Activated B cell treated with CpG ODN at 0.5 μM for 24 hours (primary cell): ENCODE data around the gene GUCA2A. TPM values are rescaled to one million over a fixed set of nuclear protein-coding genes. Genes with fewer than 3 reads are reported as not detected.

ENCODE experiments used
- ATAC-seq: fragments of 200-7000 bp; cut with Tn5 transposase; one replicate; pipeline ENCODE4 v1.10.0; 2021; ENCODE audit warnings: low read depth, mild to moderate bottlenecking, moderate library complexity
- CTCF ChIA-PET: fragments of 350-600 bp; sonication (Branson Sonifier 250); formaldehyde crosslinking; loops from one replicate; lab custom pipeline; 2021; ENCODE audit warnings: antibody characterized with exemption; lab: Charles Lee
- POLR2A ChIA-PET: fragments of 350-600 bp; sonication (Branson Sonifier 250); formaldehyde crosslinking; loops from one replicate; lab custom pipeline; 2021; ENCODE audit warnings: antibody characterized with exemption; lab: Charles Lee
- DNase-seq: peaks from one replicate; pipeline ENCODE4 v3.0.0; 2022
- H3K27ac Mint-ChIP-seq: one replicate; pipeline ENCODE4 v1.8.0; 2020; ENCODE audit warnings: mixed read lengths
- H3K27me3 Mint-ChIP-seq: one replicate; pipeline ENCODE4 v1.8.0; 2021; ENCODE audit warnings: mixed read lengths
- H3K36me3 Mint-ChIP-seq: one replicate; pipeline ENCODE4 v1.8.0; 2021; ENCODE audit warnings: low read depth, mixed read lengths
- H3K4me1 Mint-ChIP-seq: one replicate; pipeline ENCODE4 v1.8.0; 2021; ENCODE audit warnings: mixed read lengths
- H3K4me3 Mint-ChIP-seq: one replicate; pipeline ENCODE4 v1.8.0; 2020; ENCODE audit warnings: mild to moderate bottlenecking, mixed read lengths
- H3K9me3 Mint-ChIP-seq: one replicate; pipeline ENCODE4 v1.8.0; 2020; ENCODE audit warnings: mixed read lengths
- CTCF ChIP-seq: fragments of 200-600 bp; IDR thresholded peaks from one replicate; pipeline ENCODE4 v1.8.0; 2022; ENCODE audit warnings: antibody characterized with exemption, mild to moderate bottlenecking
- intact Hi-C: fragments of 100-400 bp; cut with micrococcal nuclease; formaldehyde crosslinking; loops from one replicate; pipeline ENCODE4 v1.15.1; 2024
- total RNA-seq: library from RNA; stranded (reverse); gene quantifications from 2 replicates; pipeline ENCODE4 v1.2.3, GENCODE V29; 2022

Gene GUCA2A
- total RNA-seq, 1 donor from 2014 or later: not detected

GRCh38 chr1:42170779-42171621 is 6.5 kb upstream of the GUCA2A start:
- Mint-ChIP-seq H3K9me3 (no peaks in the 10 kb centered on the region), H3K27me3 (no peaks in the 10 kb centered on the region), H3K4me3 (no peak overlapping the region), H3K27ac (no peak overlapping the region), H3K4me1 (no peaks in the 10 kb centered on the region), H3K36me3 (no peaks in the 10 kb centered on the region)
- TF ChIP-seq CTCF: no peak
- POLR2A ChIA-PET: no interaction called here
- ATAC-seq: no peak
- no peak for DNase-seq
- intact Hi-C loops: loop anchor here (5.0 kb wide), 1 partner anchor 904 kb away; no protein-coding TSS in a partner anchor
- CTCF ChIA-PET: interaction anchor here (3.0 to 6.2 kb wide), 3 partner anchors 8 to 655 kb away, joined by 12 to 71 read pairs (median 54); no protein-coding TSS in a partner anchor

- DNase-seq (no peak), ATAC-seq (no peak)
- no peaks in the 10 kb centered on the region for H3K36me3 Mint-ChIP-seq
- H3K27ac Mint-ChIP-seq: no peak overlapping the region
- ChIA-PET CTCF (no interaction called here), POLR2A (no interaction called here)
- H3K4me3 Mint-ChIP-seq: no peak overlapping the region
- no peaks in the 10 kb centered on the region for H3K9me3 Mint-ChIP-seq
- H3K4me1 Mint-ChIP-seq: no peaks in the 10 kb centered on the region
- peaks cover 3% of the 10 kb centered on the region for H3K27me3 Mint-ChIP-seq
- no peak for TF ChIP-seq CTCF
- intact Hi-C loops: no loop called here
These were observed 4.2 kb upstream of the GUCA2A start for GRCh38 chr1:42168763-42169162.

GRCh38 chr1:42168391-42168670 is 3.8 kb upstream of the GUCA2A start:
- no peak for TF ChIP-seq CTCF
- ATAC-seq (no peak), DNase-seq (no peak)
- no peaks in the 10 kb centered on the region for H3K36me3 Mint-ChIP-seq
- no peak overlapping the region for H3K4me3 Mint-ChIP-seq
- H3K4me1 Mint-ChIP-seq: no peaks in the 10 kb centered on the region
- ChIA-PET CTCF (no interaction called here), POLR2A (no interaction called here)
- H3K27me3 Mint-ChIP-seq: peaks cover 3% of the 10 kb centered on the region
- no peak overlapping the region for H3K27ac Mint-ChIP-seq
- intact Hi-C loops: no loop called here
- no peaks in the 10 kb centered on the region for H3K9me3 Mint-ChIP-seq

GRCh38 chr1:42167611-42168390 is 3.3 kb upstream of the GUCA2A start:
- CTCF ChIA-PET: no interaction called here
- H3K4me3 Mint-ChIP-seq: no peak overlapping the region
- H3K4me1 Mint-ChIP-seq: no peaks in the 10 kb centered on the region
- H3K9me3 Mint-ChIP-seq: no peaks in the 10 kb centered on the region
- DNase-seq: no peak
- peaks cover 7% of the 10 kb centered on the region for H3K27me3 Mint-ChIP-seq
- POLR2A ChIA-PET: no interaction called here
- no peak for ATAC-seq
- intact Hi-C loops: no loop called here
- no peak for TF ChIP-seq CTCF
- no peak overlapping the region for H3K27ac Mint-ChIP-seq
- H3K36me3 Mint-ChIP-seq: no peaks in the 10 kb centered on the region

GRCh38 chr1:42165511-42166210 is 1.1 kb upstream of the GUCA2A start:
- Mint-ChIP-seq H3K4me1 (no peaks in the 10 kb centered on the region), H3K36me3 (no peaks in the 10 kb centered on the region), H3K27ac (no peak overlapping the region), H3K4me3 (no peak overlapping the region), H3K27me3 (peaks cover 8% of the 10 kb centered on the region), H3K9me3 (peaks cover 8% of the 10 kb centered on the region)
- no peak for ATAC-seq
- TF ChIP-seq CTCF: no peak
- no peak for DNase-seq
- CTCF ChIA-PET: no interaction called here
- POLR2A ChIA-PET: no interaction called here
- intact Hi-C loops: no loop called here
